ENCODE data around the gene PLTP. TPM values are rescaled to one million over a fixed set of nuclear protein-coding genes. Genes with fewer than 3 reads are reported as not detected.

The PLTP gene
- total RNA-seq, 4 donors from 2014 or later = 109 to 342 (median 176) TPM

- Histone ChIP-seq H3K36me3 (peaks cover 23 to 92% (median 78%) of the 10 kb centered on the region in 4 donors), H3K4me3 (no peak overlapping the region), H3K9me3 (no peaks in the 10 kb centered on the region), H3K27ac (replicated peaks in 1 of 4) (no peak overlapping the region), H3K27me3 (no peaks in the 10 kb centered on the region), H3K4me1 (no peaks in the 10 kb centered on the region)
- WGBS = 84% methylated on average over 12 of the region's 13 CpGs
- TF ChIP-seq EP300 (IDR thresholded peaks at IDR 0.05) = no peak
- TF ChIP-seq POLR2AphosphoS5 (IDR thresholded peaks at IDR 0.05) = no peak
- TF ChIP-seq, protein P1, sequence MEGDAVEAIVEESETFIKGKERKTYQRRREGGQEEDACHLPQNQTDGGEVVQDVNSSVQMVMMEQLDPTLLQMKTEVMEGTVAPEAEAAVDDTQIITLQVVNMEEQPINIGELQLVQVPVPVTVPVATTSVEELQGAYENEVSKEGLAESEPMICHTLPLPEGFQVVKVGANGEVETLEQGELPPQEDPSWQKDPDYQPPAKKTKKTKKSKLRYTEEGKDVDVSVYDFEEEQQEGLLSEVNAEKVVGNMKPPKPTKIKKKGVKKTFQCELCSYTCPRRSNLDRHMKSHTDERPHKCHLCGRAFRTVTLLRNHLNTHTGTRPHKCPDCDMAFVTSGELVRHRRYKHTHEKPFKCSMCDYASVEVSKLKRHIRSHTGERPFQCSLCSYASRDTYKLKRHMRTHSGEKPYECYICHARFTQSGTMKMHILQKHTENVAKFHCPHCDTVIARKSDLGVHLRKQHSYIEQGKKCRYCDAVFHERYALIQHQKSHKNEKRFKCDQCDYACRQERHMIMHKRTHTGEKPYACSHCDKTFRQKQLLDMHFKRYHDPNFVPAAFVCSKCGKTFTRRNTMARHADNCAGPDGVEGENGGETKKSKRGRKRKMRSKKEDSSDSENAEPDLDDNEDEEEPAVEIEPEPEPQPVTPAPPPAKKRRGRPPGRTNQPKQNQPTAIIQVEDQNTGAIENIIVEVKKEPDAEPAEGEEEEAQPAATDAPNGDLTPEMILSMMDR (IDR thresholded peaks at IDR 0.05) = no peak
- TF ChIP-seq POLR2A (IDR thresholded peaks at IDR 0.05; ENCODE audit: low read depth) = no peak
- intact Hi-C loops (cut with DNase I) = no loop called here
- DNase-seq (ENCODE audit: extremely low spot score) = no peak
Measured at GRCh38 chr20:45899046-45899835, 12.7 kb downstream of the PLTP start.

GRCh38 chr20:45898285-45898684, 13.7 kb downstream of the PLTP start:
- WGBS = 79% methylated on average over 11 of the region's 12 CpGs
- TF ChIP-seq, protein P1 (IDR thresholded peaks at IDR 0.05) = no peak
- TF ChIP-seq EP300 (IDR thresholded peaks at IDR 0.05) = no peak
- TF ChIP-seq POLR2AphosphoS5 (IDR thresholded peaks at IDR 0.05) = no peak
- no peak for TF ChIP-seq POLR2A (IDR thresholded peaks at IDR 0.05; ENCODE audit: low read depth)
- Histone ChIP-seq H3K9me3 (no peaks in the 10 kb centered on the region), H3K4me3 (no peak overlapping the region), H3K27ac (replicated peaks in 1 of 4) (no peak overlapping the region), H3K4me1 (peaks cover 0 to 3% (median 0%) of the 10 kb centered on the region in 4 donors), H3K27me3 (no peaks in the 10 kb centered on the region), H3K36me3 (peaks cover 23 to 94% (median 88%) of the 10 kb centered on the region in 4 donors)
- intact Hi-C loops (cut with DNase I) = no loop called here
- no peak for DNase-seq (ENCODE audit: extremely low spot score)

DNA sequence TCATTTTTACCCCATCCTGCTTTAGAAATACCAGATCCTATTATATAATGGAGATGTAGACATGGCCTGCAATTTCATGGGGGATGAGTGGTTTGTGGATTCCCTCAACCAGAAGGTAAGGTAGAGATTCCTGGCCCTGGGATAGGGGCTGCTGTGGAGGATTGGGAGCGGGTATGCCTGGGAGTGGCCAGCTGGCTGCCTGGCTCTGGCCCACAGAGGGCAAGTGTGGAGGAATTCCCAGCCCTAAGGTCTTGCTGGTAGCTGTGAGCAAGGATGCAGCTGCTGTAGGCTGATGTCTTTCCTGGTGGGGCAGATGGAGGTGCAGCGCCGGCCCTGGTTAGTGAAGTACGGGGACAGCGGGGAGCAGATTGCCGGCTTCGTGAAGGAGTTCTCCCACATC, 14.3 kb downstream of the PLTP start:
- WGBS = 90% methylated on average over 7 of the region's 7 CpGs
- Histone ChIP-seq H3K4me3 (no peak overlapping the region), H3K27ac (replicated peaks in 1 of 4) (no peak overlapping the region), H3K9me3 (no peaks in the 10 kb centered on the region), H3K36me3 (peaks cover 23 to 100% (median 93%) of the 10 kb centered on the region in 4 donors), H3K4me1 (peaks cover 0 to 9% (median 3%) of the 10 kb centered on the region in 4 donors), H3K27me3 (no peaks in the 10 kb centered on the region)
- intact Hi-C loops (cut with DNase I) = no loop called here
- TF ChIP-seq POLR2AphosphoS5 (IDR thresholded peaks at IDR 0.05) = no peak
- TF ChIP-seq, protein P1 (IDR thresholded peaks at IDR 0.05) = no peak
- TF ChIP-seq POLR2A (IDR thresholded peaks at IDR 0.05; ENCODE audit: low read depth) = no peak
- TF ChIP-seq EP300 (IDR thresholded peaks at IDR 0.05) = no peak
- DNase-seq (ENCODE audit: extremely low spot score) = no peak

DNA sequence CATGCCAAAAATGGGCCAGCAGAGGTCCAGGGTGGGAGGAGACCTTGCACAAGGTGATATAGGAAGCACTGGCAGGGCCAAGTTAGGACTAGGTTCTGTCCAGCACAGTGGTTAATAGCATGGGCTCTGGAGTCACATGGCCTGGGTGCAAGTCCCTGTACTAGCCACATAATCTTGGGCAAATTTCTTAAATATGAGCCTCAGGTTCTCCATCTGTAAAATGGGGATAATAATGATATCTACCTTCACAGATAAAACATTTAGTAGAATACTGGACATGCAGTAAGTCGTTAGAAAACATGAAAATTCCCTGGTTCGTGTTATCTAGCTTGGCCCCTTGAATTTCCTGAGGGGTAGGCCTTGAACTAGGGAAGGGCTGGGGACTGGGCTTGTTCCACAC, 14.7 kb downstream of the PLTP start:
- Histone ChIP-seq H3K4me1 (peaks cover 1 to 13% (median 7%) of the 10 kb centered on the region in 4 donors), H3K9me3 (no peaks in the 10 kb centered on the region), H3K4me3 (no peak overlapping the region), H3K27ac (replicated peaks in 1 of 4) (no peak overlapping the region), H3K36me3 (peaks cover 23 to 98% (median 94%) of the 10 kb centered on the region in 4 donors), H3K27me3 (no peaks in the 10 kb centered on the region)
- no peak for DNase-seq (ENCODE audit: extremely low spot score)
- TF ChIP-seq, protein P1 (IDR thresholded peaks at IDR 0.05) = no peak
- TF ChIP-seq POLR2A (IDR thresholded peaks at IDR 0.05; ENCODE audit: low read depth) (no peak), POLR2AphosphoS5 (IDR thresholded peaks at IDR 0.05) (no peak), EP300 (IDR thresholded peaks at IDR 0.05) (no peak)
- 79% methylated on average over 2 of the region's 2 CpGs for WGBS
- intact Hi-C loops (cut with DNase I) = no loop called here
